Activated CD8-positive, alpha-beta memory T cell treated with anti-CD3 and anti-CD28 coated beads, Interleukin-2, amount 50 U/mL, for 24 hours (primary cell): ENCODE measurements around the gene POLD1.
"Not testable (repeated sequence)": the region's sequence is repeated elsewhere in the genome, so short reads cannot be mapped to it uniquely, and the experiment has no call there.

Experiments
- DNase-seq: peaks from one replicate; pipeline ENCODE4 v3.0.0-alpha.2; 2020; ENCODE audit errors: extremely low read depth

The POLD1 gene

DNA sequence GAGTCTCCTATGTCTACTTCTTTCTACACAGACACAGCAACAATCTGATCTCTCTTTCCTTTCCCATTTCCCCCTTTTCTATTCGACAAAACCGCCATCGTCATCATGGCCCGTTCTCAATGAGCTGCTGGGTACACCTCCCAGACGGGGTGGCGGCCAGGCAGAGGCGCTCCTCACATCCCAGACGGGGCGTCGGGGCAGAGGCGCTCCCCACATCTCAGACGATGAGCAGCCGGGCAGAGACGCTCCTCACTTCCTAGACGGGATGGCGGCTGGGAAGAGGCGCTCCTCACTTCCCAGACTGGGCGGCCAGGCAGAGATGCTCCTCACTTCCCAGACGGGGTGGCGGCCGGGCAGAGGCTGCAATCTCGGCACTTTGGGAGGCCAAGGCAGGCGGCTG lies 6.8 kb downstream of the POLD1 start:
- not testable (repeated sequence) for DNase-seq

DNA sequence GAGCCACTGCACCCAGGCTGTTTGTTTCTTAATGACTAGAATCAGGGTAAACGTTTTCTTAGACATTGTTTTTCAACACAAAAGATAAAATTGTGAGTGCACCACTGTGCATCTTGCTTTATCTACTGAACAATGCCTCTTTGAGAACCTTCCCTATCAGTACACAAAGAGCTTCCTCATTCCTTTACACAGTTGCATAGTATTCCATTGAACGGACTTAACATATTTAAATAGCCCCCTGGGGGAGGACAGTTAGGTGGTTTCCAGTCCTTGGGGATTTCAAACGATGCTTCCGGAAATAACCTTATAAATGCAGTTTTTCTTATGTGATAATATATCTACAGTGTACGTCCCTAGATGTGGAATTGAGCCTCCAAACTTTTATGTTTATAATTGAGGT lies 8.6 kb downstream of the POLD1 start:
- no peak for DNase-seq

DNA sequence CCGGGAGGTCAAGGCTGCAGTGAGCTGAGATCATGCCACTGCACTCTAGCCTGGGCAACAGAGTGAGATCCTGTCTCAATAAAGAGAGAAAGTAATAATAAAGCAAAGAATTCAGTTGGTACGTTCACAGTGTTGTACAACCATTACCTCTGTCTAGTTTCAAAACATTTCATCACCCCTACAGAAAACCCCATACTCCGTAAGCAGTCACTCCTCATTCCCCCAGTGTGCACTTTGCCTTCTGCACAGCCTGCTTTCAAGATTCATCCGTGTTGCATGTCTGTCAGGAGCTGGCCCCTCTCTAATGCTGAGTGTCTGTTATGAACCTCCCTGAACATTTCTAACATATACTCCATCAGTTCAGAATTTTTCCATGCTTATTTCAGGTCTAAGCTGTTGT lies 9.4 kb downstream of the POLD1 start:
- DNase-seq, result no peak

DNA sequence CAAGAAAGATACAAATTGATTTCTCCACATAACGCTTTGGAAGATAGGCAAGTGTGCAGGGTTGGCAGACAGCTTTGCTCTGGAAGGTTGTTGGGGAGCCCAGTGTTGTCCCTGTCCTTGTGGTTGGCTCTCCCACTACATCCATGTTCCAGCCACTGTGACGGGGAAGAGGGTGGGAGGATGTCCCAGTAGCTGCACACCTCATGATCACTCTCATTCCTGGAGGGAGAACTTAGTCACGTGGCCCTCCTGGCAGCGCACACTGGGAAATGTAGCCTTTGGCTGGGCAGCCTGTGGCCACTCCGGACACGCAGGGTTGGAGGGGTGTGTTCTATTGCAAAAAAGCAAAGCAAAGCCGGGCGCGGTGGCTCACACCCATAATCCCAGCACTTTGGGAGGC lies 9.9 kb downstream of the POLD1 start:
- no peak for DNase-seq

DNA sequence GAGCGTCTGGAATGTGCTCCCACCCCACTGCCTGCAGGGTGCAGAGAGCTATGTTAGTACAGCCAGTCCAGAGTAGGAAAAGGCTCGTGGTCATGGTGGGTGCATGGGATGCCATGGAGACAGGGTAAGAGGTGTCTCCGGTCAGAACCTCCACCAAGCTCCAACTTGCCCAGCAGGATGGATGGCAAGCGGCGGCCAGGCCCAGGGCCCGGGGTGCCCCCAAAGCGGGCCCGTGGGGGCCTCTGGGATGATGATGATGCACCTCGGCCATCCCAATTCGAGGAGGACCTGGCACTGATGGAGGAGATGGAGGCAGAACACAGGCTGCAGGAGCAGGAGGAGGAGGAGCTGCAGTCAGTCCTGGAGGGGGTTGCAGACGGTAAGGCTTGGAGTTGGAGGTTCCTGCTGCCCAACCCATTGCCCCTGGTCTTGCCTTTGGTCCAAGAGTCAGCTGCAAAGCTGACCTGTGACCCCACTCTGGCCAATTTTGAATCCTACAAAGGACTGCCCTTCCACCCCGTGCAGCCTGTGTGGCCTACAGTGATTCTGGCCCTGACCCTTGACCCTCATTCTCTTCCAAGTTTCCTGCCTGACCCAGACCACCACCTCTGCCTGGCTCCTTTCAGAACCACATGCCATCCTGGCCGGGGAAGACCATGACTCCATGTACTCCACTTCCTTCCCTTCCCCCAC lies 14.7 kb downstream of the POLD1 start:
- no peak for DNase-seq

DNA sequence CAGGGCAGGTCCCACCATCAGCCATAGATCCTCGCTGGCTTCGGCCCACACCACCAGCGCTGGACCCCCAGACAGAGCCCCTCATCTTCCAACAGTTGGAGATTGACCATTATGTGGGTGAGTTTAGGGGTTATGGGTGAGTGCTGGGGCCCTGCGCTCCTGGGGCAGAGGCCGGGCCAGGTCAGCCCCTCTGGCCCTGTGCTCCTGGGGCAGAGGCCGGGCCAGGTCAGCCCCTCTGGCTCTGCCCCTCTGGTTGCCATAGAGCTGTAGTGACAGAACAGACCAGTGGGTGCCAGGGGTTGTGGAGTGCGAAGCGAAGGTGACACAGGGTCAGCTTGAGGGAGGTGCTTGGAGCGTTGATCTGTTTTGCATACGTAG lies 15.2 kb downstream of the POLD1 start:
- DNase-seq, result no peak

DNA sequence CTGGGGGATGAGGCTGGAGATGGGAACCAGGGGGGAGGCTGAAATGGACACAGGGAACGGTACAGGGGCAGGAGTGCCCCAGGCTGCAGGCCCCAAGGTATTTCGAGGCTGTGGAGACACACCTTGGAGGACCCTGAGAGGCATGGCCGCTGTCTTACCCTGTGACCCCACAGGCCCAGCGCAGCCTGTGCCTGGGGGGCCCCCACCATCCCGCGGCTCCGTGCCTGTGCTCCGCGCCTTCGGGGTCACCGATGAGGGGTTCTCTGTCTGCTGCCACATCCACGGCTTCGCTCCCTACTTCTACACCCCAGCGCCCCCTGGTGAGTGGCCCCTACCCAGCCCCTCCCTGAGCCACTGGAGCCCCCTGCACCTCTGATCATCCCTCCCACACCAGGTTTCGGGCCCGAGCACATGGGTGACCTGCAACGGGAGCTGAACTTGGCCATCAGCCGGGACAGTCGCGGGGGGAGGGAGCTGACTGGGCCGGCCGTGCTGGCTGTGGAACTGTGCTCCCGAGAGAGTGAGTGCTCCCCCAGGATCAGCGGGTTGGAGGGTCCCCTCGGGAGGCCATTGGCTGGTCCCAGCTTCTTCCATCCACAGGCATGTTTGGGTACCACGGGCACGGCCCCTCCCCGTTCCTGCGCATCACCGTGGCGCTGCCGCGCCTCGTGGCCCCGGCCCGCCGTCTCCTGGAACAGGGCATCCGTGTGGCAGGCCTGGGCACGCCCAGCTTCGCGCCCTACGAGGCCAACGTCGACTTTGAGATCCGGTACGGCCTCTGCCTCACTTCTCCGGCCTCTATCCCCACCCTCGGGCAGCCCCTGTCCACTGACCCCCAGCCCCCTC lies 17.7 kb downstream of the POLD1 start:
- no peak for DNase-seq

DNA sequence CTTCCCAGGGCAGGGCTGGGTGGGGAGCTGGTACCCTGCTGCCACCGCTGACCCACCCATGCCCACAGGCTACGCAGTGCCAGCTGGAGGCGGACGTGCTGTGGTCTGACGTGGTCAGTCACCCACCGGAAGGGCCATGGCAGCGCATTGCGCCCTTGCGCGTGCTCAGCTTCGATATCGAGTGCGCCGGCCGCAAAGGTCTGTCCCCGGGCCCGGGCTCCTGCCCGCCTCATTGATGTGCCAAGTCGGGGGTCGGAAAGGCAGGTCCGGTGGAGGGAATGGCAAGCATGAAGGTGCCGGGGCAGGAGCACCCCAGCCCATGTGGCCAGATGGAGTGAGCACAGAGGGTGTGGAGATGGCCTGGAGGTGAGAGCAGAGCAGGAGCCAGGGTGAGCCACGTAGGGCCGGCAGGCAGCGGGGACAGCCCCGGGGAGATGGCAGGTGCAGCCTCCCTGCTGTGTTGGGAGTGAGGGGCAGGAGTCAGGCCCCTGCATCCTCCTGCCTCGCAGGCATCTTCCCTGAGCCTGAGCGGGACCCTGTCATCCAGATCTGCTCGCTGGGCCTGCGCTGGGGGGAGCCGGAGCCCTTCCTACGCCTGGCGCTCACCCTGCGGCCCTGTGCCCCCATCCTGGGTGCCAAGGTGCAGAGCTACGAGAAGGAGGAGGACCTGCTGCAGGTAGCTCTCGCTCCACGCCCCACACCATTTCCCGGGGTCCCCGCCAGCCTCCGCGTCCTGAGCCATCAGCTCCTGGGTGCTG lies 18.6 kb downstream of the POLD1 start:
- no peak for DNase-seq

DNA sequence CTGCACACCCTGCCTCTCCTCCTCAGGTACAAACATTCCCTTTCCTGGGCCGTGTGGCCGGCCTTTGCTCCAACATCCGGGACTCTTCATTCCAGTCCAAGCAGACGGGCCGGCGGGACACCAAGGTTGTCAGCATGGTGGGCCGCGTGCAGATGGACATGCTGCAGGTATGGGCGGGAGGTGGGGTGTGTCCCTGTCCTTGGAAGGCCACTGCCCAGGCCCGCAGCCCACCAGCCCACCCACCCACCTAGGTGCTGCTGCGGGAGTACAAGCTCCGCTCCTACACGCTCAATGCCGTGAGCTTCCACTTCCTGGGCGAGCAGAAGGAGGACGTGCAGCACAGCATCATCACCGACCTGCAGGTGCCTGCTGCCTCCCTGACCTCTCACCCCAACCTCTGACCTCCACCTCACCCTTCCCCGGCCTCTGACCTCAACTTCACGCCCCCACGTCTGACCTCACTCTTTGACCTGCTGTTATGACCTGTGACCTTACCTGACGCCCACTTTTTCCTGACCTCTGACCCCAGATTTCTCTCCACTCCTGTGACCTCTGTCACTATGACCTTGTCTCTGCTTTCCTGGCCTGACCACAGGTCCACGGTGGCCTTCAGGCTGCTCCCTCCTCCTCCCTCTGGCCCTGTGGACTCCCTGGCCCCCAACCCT lies 22.1 kb downstream of the POLD1 start:
- DNase-seq, result no peak

DNA sequence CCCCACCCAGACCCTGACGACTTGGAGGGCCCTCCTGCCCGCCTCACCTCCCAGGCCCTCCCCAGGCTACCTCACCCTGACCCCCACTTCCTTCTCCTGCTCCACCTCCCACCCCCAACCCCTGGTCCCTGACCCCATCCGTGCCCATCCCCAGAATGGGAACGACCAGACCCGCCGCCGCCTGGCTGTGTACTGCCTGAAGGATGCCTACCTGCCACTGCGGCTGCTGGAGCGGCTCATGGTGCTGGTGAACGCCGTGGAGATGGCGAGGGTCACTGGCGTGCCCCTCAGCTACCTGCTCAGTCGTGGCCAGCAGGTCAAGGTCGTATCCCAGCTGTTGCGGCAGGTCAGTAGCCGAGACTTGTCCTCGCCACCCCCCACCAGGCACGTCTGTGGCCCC lies 22.7 kb downstream of the POLD1 start:
- DNase-seq, result no peak

DNA sequence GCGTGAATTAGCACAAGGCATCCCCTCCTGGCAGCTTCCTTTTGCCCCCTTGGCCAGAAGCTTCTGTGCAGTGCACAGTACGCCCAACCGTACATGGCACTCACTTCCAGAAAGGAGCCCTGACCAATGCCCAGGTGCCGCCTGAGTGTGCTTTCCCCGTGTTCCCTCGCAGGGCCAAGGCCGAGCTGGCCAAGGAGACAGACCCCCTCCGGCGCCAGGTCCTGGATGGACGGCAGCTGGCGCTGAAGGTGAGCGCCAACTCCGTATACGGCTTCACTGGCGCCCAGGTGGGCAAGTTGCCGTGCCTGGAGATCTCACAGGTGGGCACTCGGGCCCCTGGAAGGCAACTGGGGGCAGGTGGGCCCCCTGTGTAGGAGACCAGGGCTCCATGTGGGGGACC lies 25.2 kb downstream of the POLD1 start:
- no peak for DNase-seq

DNA sequence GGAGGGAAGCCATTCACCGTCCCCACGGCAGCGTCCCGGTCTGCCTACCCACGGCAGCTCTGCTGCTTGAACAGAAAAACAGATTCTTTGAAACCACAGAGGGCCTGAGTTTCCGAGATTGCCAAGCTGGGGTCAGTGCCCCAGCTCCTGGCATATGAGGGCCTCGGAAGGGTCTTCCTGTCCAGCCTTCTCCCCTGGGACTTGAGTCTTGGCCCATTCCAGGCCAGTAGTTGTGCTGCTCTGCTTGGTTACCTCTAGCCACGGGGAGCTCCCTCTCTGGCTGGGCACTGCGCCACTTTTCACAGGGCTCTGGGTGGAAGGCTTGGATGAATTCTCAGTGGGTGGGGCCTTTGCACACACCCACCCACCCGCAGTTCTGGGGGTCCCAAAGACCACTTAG lies 26.0 kb downstream of the POLD1 start:
- no peak for DNase-seq

DNA sequence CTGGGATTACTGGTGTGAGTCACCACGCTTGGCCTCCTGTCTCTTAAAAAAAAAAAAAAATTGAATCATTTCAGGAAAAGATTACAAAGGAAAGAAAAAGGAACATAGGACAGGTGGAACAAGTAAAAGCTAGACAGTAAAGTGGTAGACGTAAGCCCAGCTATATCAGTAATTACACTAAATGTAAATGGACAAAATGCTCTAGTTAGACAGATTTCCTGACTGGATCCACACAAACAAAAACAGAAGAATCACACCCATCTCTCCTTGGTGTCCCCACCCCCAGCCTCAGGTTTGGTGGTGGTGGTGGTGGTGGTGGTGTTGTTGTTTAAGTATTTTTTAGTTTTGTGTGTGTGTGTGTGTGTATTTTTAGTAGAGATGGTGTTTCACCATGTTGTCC lies 28.3 kb downstream of the POLD1 start:
- DNase-seq, result no peak

DNA sequence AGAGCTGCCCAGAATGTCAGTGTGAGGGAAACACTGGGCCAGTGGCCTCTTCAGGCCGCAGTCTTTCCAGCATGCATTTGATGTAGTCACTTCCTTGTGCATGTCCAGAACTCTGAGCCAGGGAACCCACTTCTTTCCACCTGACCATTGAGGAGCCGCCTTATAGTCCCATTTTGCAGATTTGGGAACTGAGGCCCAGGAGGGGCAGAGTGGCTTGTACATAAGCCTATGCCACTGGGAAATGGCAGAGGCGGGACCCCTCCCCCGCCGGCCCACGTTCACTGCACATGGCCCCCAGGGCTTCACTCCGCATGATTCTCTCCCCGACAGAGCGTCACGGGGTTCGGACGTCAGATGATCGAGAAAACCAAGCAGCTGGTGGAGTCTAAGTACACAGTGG lies 28.9 kb downstream of the POLD1 start:
- no peak for DNase-seq

DNA sequence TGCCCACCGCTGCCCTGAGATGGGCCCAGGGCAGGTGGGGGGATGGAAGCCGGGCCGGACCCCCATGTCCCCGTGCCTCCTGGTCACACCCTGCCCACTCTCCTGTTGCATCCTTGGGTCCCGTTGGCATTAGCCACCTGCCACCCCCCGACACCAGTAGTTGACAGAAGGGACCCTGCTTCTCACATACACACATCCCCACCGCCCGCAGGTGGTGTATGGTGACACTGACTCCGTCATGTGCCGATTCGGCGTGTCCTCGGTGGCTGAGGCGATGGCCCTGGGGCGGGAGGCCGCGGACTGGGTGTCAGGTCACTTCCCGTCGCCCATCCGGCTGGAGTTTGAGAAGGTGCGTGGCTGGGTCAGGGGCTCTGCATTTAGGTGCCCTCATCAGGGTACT lies 29.4 kb downstream of the POLD1 start:
- DNase-seq, result no peak

DNA sequence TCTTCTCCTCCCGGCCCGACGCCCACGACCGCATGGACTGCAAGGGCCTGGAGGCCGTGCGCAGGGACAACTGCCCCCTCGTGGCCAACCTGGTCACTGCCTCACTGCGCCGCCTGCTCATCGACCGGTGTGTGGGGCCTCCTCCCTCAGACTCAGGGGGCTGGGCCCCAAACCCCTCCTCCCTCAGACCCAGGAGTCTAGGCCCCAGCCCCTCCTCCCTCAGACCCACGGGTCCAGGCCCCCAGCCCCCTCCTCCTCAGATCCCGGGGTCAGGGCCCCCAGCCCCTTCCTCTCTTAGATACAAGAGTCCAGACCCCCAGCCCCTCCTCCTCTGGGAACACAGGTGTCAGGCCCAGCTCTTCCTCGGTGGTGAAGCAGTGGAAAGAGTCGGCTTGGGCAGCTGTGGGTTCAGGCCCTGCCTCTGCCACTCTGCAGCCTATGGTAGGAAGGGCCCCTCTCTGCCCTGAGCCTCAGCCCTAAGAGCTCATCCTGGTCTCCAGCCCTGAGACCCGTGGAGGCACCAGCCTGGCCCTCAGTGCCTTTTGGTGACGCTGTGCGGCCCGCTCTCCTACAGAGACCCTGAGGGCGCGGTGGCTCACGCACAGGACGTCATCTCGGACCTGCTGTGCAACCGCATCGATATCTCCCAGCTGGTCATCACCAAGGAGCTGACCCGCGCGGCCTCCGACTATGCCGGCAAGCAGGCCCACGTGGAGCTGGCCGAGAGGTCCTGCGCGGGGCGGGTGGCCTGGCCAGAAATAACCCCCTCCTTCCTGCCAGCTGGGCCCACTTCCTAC lies 30.9 kb downstream of the POLD1 start:
- peak; percentile 41 for DNase-seq

DNA sequence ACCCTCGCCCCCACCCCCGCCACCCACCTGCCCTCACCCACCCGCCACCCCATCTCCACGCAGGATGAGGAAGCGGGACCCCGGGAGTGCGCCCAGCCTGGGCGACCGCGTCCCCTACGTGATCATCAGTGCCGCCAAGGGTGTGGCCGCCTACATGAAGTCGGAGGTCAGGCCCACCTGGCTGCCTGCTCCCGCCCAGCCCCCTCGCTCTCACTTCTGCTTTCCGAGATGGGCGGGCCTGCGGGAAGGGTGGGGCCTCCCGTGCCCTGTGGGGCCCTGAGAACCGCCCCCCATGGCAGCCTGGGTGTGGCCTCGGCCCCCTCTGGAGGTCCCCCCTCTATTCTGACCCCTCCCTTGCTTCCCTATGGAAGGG lies 31.5 kb downstream of the POLD1 start:
- DNase-seq, result no peak

DNA sequence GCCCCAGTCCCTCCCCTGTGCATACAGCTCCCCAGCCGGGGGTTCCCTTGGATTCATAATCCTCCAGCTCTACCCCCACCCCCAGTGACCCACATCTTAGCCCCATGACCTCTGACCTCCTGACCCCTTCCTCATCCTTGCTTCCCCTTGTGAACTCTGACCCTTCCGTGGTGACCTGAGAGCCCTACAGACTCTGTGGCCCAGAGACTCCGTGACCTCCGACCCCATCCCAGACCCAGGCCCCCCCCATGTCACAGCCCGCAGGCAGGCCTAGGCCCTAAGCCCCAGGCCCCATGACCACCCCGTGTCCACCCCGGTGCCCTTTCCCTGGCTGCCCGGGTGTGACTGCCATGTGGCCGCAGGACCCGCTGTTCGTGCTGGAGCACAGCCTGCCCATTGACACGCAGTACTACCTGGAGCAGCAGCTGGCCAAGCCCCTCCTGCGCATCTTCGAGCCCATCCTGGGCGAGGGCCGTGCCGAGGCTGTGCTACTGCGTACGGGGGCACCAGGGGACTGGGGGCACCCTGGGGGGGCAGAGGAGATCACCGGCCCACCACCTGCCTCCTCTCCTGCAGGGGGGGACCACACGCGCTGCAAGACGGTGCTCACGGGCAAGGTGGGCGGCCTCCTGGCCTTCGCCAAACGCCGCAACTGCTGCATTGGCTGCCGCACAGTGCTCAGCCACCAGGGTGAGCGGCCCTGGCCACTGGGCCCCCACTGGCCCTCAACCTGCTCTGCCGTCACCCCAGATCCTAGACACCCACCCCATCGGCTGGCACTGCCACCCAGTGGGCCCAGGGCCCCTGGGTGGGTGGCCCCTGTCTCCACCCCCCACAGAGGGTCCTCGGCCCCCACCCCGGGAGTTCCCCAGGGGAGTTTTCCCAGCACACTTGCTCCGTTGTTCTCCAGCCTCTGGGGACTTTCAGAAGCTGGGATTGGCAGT lies 32.2 kb downstream of the POLD1 start:
- no peak for DNase-seq

DNA sequence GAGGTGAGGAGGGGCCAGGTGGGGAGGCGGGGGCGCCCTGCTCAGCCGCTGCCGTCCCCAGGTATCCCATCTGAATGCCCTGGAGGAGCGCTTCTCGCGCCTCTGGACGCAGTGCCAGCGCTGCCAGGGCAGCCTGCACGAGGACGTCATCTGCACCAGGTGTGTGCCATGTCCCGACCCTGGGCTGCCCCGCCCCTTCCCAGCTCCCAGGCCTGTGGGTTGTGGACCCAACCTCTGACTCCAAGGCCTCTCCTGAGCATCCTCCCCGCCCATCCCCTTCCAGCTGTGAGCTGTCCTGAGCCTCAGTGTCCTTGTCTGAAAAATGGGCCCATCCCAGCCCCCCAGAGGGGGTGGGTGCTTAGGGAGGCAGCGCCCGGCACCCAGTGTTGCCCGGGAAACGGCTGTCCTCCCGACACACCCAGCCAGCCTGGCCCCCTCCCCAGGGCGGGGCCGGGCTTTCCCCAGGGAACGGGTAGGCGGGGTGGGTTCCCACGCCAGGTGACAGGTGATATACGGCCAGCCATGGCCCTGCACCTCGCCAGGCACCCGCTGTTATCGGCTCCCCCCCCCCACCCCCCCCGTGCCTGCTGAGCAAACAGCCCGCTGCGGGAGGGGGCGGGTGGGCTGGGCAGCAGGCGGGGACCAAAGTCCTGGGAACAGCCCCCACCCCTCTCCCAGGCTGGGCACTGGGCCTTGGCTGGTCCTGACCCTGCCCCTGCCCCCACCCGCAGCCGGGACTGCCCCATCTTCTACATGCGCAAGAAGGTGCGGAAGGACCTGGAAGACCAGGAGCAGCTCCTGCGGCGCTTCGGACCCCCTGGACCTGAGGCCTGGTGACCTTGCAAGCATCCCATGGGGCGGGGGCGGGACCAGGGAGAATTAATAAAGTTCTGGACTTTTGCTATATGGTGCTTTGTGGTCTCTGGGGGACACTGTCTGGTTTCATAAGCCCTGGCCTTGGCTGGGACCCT lies 33.2 kb downstream of the POLD1 start:
- no peak for DNase-seq
